HepG2 (cell line): Measurements from ENCODE around the gene CAD. TPM values are rescaled to one million over a fixed set of nuclear protein-coding genes. Genes with fewer than 3 reads are reported as not detected.

Experiments
- ATAC-seq: fragments of 200-7000 bp; cut with Tn5 transposase; 3 replicates; pipeline ENCODE4 v1.9.1; 2020; ENCODE audit warnings: mild to moderate bottlenecking, moderate library complexity
- BruUV-seq: library from RNA; stranded (reverse); fragments of 400-500 nt; replicated peaks from 2 replicates; lab custom pipeline; 2021; lab: Mats Ljungman, UMichigan
- CTCF ChIA-PET: fragments of 300-600 bp; formaldehyde crosslinking; extraction: SDS; loops from one replicate; lab custom pipeline; 2021; ENCODE audit warnings: low total read pairs, inconsistent platforms, low intra/inter-chr PET ratio; lab: Yijun Ruan, JAX
- POLR2A ChIA-PET: fragments of 350-600 bp; sonication (Branson Sonifier 250); formaldehyde crosslinking; loops from one replicate; lab custom pipeline; 2020; ENCODE audit warnings: antibody characterized with exemption, inconsistent platforms; lab: Yijun Ruan, JAX
- DNase-seq: peaks from one replicate; pipeline ENCODE4 v3.0.0-alpha.2; 2015; ENCODE audit warnings: low spot score
- FAIRE-seq: peaks from 3 replicates; lab custom pipeline; 2011; peaks lifted over from hg19 to GRCh38; lab: Jason Lieb, UNC
- H2AFZ ChIP-seq: one replicate; pipeline ENCODE4 v1.6.1; 2011; ENCODE audit warnings: low read length, inconsistent platforms
- H3K27ac ChIP-seq: fragments of 300-600 bp; 3 replicates; pipeline ENCODE4 v1.8.0; 2011; ENCODE audit warnings: mixed run types, mild to moderate bottlenecking, mixed read lengths, low read length, inconsistent platforms; ENCODE audit not compliant: insufficient read depth; ENCODE audit errors: extremely low read length
- H3K27me3 ChIP-seq, 2 experiments: fragments of 200-600 bp in 1 of 2; 2 replicates in 1 of 2; 3 replicates in 1 of 2; pipeline versions ENCODE4 v1.6.0 to v1.8.0; 2011; ENCODE audit warnings: low read length in 2 of 2, mild to moderate bottlenecking in 2 of 2, moderate library complexity in 2 of 2, inconsistent platforms in 1 of 2; ENCODE audit not compliant: insufficient read depth in 2 of 2, control insufficient read depth in 1 of 2
- H3K36me3 ChIP-seq, 2 experiments: fragments of 200-600 bp in 1 of 2; replicated peaks in 1 of 2; 2 replicates in 1 of 2; 3 replicates in 1 of 2; pipeline versions ENCODE4 v1.5.1 to v1.8.0; 2011; ENCODE audit warnings: low read length in 2 of 2, inconsistent platforms in 1 of 2; ENCODE audit not compliant: insufficient read depth in 2 of 2, control insufficient read depth in 1 of 2
- H3K4me1 ChIP-seq: 2 replicates; pipeline ENCODE4 v1.5.1; 2012; ENCODE audit warnings: low read length, inconsistent platforms; ENCODE audit not compliant: insufficient read depth
- H3K4me2 ChIP-seq: 2 replicates; pipeline ENCODE4 v1.6.0; 2011; ENCODE audit warnings: low read depth, low read length, inconsistent platforms
- H3K4me3 ChIP-seq, 3 experiments: fragments of 200-600 bp in 1 of 3; sonication (generic), shearing (Covaris generic) in 1 of 3; replicated peaks in 1 of 3; 2 replicates each; pipeline ENCODE4 v1.5.1; 2011 to 2016; ENCODE audit warnings: low read length in 3 of 3, inconsistent platforms in 2 of 3, low read depth in 2 of 3, mild to moderate bottlenecking in 2 of 3, control low read depth in 1 of 3, mixed read lengths in 1 of 3; ENCODE audit not compliant: insufficient read depth in 1 of 3
- H3K79me2 ChIP-seq: one replicate; pipeline ENCODE4 v1.6.1; 2011; ENCODE audit warnings: low read length, inconsistent platforms; ENCODE audit not compliant: insufficient read depth
- H3K9ac ChIP-seq: 2 replicates; pipeline ENCODE4 v1.6.0; 2011; ENCODE audit warnings: mild to moderate bottlenecking, low read depth, low read length, inconsistent platforms; ENCODE audit not compliant: insufficient read depth
- H3K9me3 ChIP-seq: 2 replicates; pipeline ENCODE4 v1.5.1; 2012; ENCODE audit warnings: mild to moderate bottlenecking, low read length
- H4K20me1 ChIP-seq: 2 replicates; pipeline ENCODE4 v1.6.0; 2011; ENCODE audit warnings: inconsistent platforms, mild to moderate bottlenecking, low read length, moderate library complexity; ENCODE audit not compliant: insufficient read depth
- JARID2 ChIP-seq: sonication (generic); formaldehyde crosslinking; IDR thresholded peaks from 2 replicates; pipeline ENCODE4 v1.8.1; 2023; ENCODE audit warnings: missing genetic modification reagents, inconsistent platforms; ENCODE audit not compliant: insufficient replicate concordance
- KLF11 ChIP-seq: IDR thresholded peaks from 2 replicates; pipeline ENCODE4 v1.6.1; 2016; ENCODE audit warnings: missing compliant biosample characterization
- KMT2B ChIP-seq: IDR thresholded peaks from 2 replicates; pipeline ENCODE4 v1.6.1; 2016; ENCODE audit warnings: missing genetic modification reagents, missing compliant biosample characterization
- MAFK ChIP-seq, 2 experiments: IDR thresholded peaks in 1 of 2; conservative IDR thresholded peaks in 1 of 2; 2 replicates each; pipeline ENCODE4 v1.6.1; 2011; ENCODE audit warnings: improper control_type of control experiment in 2 of 2, low read length in 2 of 2
- NFYB ChIP-seq: sonication (generic); formaldehyde crosslinking; IDR thresholded peaks from 2 replicates; pipeline ENCODE4 v1.4.0; 2020; ENCODE audit warnings: missing genetic modification reagents
- TFAP4 ChIP-seq: sonication (generic); IDR thresholded peaks from 2 replicates; pipeline ENCODE4 v1.6.1; 2016; ENCODE audit warnings: low read depth, borderline replicate concordance
- YEATS2 ChIP-seq: sonication (generic); formaldehyde crosslinking; IDR thresholded peaks from 2 replicates; pipeline ENCODE4 v1.4.0; 2020; ENCODE audit warnings: missing genetic modification reagents, borderline replicate concordance
- ZKSCAN8 ChIP-seq: IDR thresholded peaks from 2 replicates; pipeline ENCODE4 v1.6.1; 2016; ENCODE audit warnings: borderline replicate concordance, missing genetic modification reagents, missing compliant biosample characterization
- ZNF589 ChIP-seq: sonication (generic); formaldehyde crosslinking; conservative IDR thresholded peaks from 2 replicates; pipeline ENCODE4 v1.8.0; 2022; ENCODE audit warnings: mild to moderate bottlenecking, moderate library complexity, missing genetic modification reagents
- ZNF691 ChIP-seq: sonication (generic); formaldehyde crosslinking; IDR thresholded peaks from 2 replicates; pipeline ENCODE4 v1.4.0; 2020; ENCODE audit warnings: missing genetic modification reagents, low read depth, mild to moderate bottlenecking, borderline replicate concordance
- ZNF7 ChIP-seq: IDR thresholded peaks from 2 replicates; pipeline ENCODE4 v1.6.1; 2016; ENCODE audit warnings: missing biosample characterization, missing genetic modification reagents
- WGBS: methylation state at CpG from one replicate; pipeline ENCODE4 v1.1.6; 2017; ENCODE audit warnings: low lambda C conversion rate; 5-methylcytosine and 5-hydroxymethylcytosine counted together
- in situ Hi-C: cut with HindIII; loops from 2 replicates; pipeline ENCODE4 v1.10.0; 2017; ENCODE audit warnings: low pct_unique_long_range_greater_than_20kb; ENCODE audit not compliant: extremely low pct_ligation_motif_present
- intact Hi-C: fragments of 100-400 bp; cut with micrococcal nuclease; formaldehyde crosslinking; loops from one replicate; pipeline ENCODE4 v1.10.0; 2022; ENCODE audit not compliant: unreplicated experiment
- polyA plus RNA-seq, 8 experiments: library from polyadenylated mRNA; depleted of rRNA in 3 of 8; stranded (reverse) in 7 of 8; unstranded in 1 of 8; fragments of >200 nt; fragmentation: Illumina TruSeq in 4 of 8; extraction: Trizol in 4 of 8; gene quantifications; 2 replicates each; pipeline versions ENCODE4 v1.2.1 to v1.2.3, GENCODE V29; 2011 to 2016; ENCODE audit warnings: low read depth in 4 of 8, missing spikeins in 1 of 8, mixed read lengths in 1 of 8; ENCODE audit not compliant: insufficient read depth in 1 of 8
- total RNA-seq, 5 experiments: library from RNA; depleted of rRNA; stranded (reverse); fragments of >200 nt; fragmentation: Illumina TruSeq; extraction: Trizol; gene quantifications; 2 replicates each; pipeline ENCODE4 v1.2.3, GENCODE V29; 2016; ENCODE audit warnings: low read depth in 1 of 5
- TF ChIP-seq, protein P1 (sequence below): sonication (generic); formaldehyde crosslinking; IDR thresholded peaks from 2 replicates; pipeline ENCODE4 v1.8.0; 2023; ENCODE audit warnings: mild to moderate bottlenecking, missing genetic modification reagents
- TF ChIP-seq, protein P2 (sequence below): sonication (generic); formaldehyde crosslinking; IDR thresholded peaks from 2 replicates; pipeline ENCODE4 v1.9.0; 2021; ENCODE audit warnings: missing genetic modification reagents, borderline replicate concordance
- TF ChIP-seq, protein P3 (sequence below): sonication (generic); formaldehyde crosslinking; IDR thresholded peaks from 2 replicates; pipeline ENCODE4 v1.5.1; 2020; ENCODE audit warnings: mild to moderate bottlenecking, missing genetic modification reagents, borderline replicate concordance

Gene CAD
- total and polyA plus RNA-seq, 2 of the 13 experiments (the other 11 are each of a cell fraction or from before 2014, with no cell fraction given): 21.7 to 37.0 TPM

GRCh38 chr2:27290549-27290948, 73.4 kb downstream of the CAD start:
- intact Hi-C loops (loop anchor here (5.0 kb wide), 1 partner anchor 193 kb away; no protein-coding TSS in a partner anchor), in situ Hi-C loops (no loop called here)
- ChIA-PET CTCF (no interaction called here), POLR2A (no interaction called here)
- H2AFZ ChIP-seq: no peak overlapping the region
- no peaks in the 10 kb centered on the region for H3K79me2 ChIP-seq
- H4K20me1 ChIP-seq: no peaks in the 10 kb centered on the region
- no TSS peak for BruUV-seq
- H3K27ac ChIP-seq: no peak overlapping the region
- ATAC-seq (no peak), FAIRE-seq (no peak), DNase-seq (no peak)
- no peak overlapping the region for H3K4me2 ChIP-seq
- WGBS: 91% methylated on average over 5 of the region's 5 CpGs
- H3K27me3 ChIP-seq: no peaks in the 10 kb centered on the region
- no peak overlapping the region for H3K4me3 ChIP-seq
- no peaks in the 10 kb centered on the region for H3K9me3 ChIP-seq
- no peaks in the 10 kb centered on the region for H3K36me3 ChIP-seq
- peaks cover 76% of the 10 kb centered on the region for H3K4me1 ChIP-seq
- no peak overlapping the region for H3K9ac ChIP-seq
- TF ChIP-seq, protein P1, sequence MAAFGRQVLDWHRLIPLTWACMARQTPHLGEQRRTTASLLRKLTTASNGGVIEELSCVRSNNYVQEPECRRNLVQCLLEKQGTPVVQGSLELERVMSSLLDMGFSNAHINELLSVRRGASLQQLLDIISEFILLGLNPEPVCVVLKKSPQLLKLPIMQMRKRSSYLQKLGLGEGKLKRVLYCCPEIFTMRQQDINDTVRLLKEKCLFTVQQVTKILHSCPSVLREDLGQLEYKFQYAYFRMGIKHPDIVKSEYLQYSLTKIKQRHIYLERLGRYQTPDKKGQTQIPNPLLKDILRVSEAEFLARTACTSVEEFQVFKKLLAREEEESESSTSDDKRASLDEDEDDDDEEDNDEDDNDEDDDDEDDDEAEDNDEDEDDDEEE (CRISPR knock-in tag): no peak
- TF ChIP-seq KMT2B (CRISPR knock-in tag) (no peak), JARID2 (CRISPR knock-in tag) (no peak), ZNF7 (CRISPR knock-in tag) (no peak), YEATS2 (no peak), MAFK (conservative IDR thresholded peaks at IDR 0.05 in 1 of 2, IDR thresholded peaks at IDR 0.05 in 1 of 2; ENCODE audit: low read length in 2 of 2) (no peak), KLF11 (no peak), ZNF691 (CRISPR knock-in tag) (no peak), ZNF589 (CRISPR knock-in tag) (no peak), TFAP4 (no peak), ZKSCAN8 (CRISPR knock-in tag) (no peak), NFYB (CRISPR knock-in tag) (no peak)
- TF ChIP-seq, protein P2, sequence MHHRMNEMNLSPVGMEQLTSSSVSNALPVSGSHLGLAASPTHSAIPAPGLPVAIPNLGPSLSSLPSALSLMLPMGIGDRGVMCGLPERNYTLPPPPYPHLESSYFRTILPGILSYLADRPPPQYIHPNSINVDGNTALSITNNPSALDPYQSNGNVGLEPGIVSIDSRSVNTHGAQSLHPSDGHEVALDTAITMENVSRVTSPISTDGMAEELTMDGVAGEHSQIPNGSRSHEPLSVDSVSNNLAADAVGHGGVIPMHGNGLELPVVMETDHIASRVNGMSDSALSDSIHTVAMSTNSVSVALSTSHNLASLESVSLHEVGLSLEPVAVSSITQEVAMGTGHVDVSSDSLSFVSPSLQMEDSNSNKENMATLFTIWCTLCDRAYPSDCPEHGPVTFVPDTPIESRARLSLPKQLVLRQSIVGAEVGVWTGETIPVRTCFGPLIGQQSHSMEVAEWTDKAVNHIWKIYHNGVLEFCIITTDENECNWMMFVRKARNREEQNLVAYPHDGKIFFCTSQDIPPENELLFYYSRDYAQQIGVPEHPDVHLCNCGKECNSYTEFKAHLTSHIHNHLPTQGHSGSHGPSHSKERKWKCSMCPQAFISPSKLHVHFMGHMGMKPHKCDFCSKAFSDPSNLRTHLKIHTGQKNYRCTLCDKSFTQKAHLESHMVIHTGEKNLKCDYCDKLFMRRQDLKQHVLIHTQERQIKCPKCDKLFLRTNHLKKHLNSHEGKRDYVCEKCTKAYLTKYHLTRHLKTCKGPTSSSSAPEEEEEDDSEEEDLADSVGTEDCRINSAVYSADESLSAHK (CRISPR knock-in tag): no peak
- TF ChIP-seq, protein P3, sequence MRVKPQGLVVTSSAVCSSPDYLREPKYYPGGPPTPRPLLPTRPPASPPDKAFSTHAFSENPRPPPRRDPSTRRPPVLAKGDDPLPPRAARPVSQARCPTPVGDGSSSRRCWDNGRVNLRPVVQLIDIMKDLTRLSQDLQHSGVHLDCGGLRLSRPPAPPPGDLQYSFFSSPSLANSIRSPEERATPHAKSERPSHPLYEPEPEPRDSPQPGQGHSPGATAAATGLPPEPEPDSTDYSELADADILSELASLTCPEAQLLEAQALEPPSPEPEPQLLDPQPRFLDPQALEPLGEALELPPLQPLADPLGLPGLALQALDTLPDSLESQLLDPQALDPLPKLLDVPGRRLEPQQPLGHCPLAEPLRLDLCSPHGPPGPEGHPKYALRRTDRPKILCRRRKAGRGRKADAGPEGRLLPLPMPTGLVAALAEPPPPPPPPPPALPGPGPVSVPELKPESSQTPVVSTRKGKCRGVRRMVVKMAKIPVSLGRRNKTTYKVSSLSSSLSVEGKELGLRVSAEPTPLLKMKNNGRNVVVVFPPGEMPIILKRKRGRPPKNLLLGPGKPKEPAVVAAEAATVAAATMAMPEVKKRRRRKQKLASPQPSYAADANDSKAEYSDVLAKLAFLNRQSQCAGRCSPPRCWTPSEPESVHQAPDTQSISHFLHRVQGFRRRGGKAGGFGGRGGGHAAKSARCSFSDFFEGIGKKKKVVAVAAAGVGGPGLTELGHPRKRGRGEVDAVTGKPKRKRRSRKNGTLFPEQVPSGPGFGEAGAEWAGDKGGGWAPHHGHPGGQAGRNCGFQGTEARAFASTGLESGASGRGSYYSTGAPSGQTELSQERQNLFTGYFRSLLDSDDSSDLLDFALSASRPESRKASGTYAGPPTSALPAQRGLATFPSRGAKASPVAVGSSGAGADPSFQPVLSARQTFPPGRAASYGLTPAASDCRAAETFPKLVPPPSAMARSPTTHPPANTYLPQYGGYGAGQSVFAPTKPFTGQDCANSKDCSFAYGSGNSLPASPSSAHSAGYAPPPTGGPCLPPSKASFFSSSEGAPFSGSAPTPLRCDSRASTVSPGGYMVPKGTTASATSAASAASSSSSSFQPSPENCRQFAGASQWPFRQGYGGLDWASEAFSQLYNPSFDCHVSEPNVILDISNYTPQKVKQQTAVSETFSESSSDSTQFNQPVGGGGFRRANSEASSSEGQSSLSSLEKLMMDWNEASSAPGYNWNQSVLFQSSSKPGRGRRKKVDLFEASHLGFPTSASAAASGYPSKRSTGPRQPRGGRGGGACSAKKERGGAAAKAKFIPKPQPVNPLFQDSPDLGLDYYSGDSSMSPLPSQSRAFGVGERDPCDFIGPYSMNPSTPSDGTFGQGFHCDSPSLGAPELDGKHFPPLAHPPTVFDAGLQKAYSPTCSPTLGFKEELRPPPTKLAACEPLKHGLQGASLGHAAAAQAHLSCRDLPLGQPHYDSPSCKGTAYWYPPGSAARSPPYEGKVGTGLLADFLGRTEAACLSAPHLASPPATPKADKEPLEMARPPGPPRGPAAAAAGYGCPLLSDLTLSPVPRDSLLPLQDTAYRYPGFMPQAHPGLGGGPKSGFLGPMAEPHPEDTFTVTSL (CRISPR knock-in tag): no peak
